ENCODE results near the gene IRGQ. TPM values are rescaled to one million over a fixed set of nuclear protein-coding genes. Genes with fewer than 3 reads are reported as not detected.
A peak's percentile ranks its signal among the peaks of the same experiment; 100 is the strongest.

Gene IRGQ
- total RNA-seq, 4 donors from 2014 or later: 18.0 to 33.5 (median 23.5) TPM

GRCh38 chr19:43574424-43575155 lies 21.3 kb downstream of the IRGQ start:
- Histone ChIP-seq H3K27me3 (no peaks in the 10 kb centered on the region), H3K4me1 (peaks cover 13 to 19% of the 10 kb centered on the region in 2 donors), H3K36me3 (no peaks in the 10 kb centered on the region), H3K27ac (peak overlapping the region in 2 of 3 donors; percentile 40 to 72), H3K4me3 (replicated peaks in 1 of 3) (peak overlapping the region; percentile 44 to 98 (median 62)), H3K9me3 (no peaks in the 10 kb centered on the region)
- TF ChIP-seq CTCF (IDR thresholded peaks at IDR 0.05) (no peak), POLR2A (IDR thresholded peaks at IDR 0.05) (no peak)
- WGBS, 2 donors: 20 to 23% methylated on average over 12 of the region's 12 CpGs
- no peak for DNase-seq
- intact Hi-C loops (cut with DNase I): loop anchor here (2.0 to 5.0 kb wide), 2 partner anchors 22 to 37 kb away; partner anchors contain the start of genes IRGQ and ZNF576

DNA sequence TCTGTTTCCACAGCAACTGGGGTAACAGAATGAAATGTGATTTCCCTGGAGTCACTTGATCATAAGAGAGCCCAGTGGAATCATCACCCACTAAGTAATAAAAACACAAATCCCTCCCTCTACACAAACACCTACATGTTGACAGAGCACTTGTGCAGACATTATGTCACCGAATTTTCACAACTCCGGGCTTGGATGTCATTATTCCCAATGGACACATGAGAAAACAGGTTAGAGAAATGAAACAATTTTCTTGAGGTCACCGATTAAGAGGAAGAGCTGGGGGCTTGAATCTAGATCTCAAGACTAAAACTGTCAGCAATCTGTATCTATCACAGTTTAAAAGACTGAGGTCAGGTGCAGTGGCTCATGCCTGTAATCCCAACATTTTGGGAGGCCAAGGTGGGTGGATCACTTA lies 23.8 kb downstream of the IRGQ start:
- no peak for DNase-seq
- Histone ChIP-seq H3K27me3 (no peaks in the 10 kb centered on the region), H3K36me3 (no peaks in the 10 kb centered on the region), H3K27ac (no peak overlapping the region), H3K4me3 (replicated peaks in 1 of 3) (no peak overlapping the region), H3K9me3 (no peaks in the 10 kb centered on the region), H3K4me1 (peaks cover 13 to 19% of the 10 kb centered on the region in 2 donors)
- no peak for TF ChIP-seq CTCF (IDR thresholded peaks at IDR 0.05)
- TF ChIP-seq POLR2A (IDR thresholded peaks at IDR 0.05): no peak
- intact Hi-C loops (cut with DNase I): loop anchor here (5.0 kb wide), 1 partner anchor 35 kb away; no protein-coding TSS in a partner anchor
- 68 to 72% methylated on average over 3 of the region's 3 CpGs for WGBS, 2 donors

GRCh38 chr19:43570174-43570791 lies 25.7 kb downstream of the IRGQ start:
- peaks cover 13 to 15% of the 10 kb centered on the region in 2 donors for H3K4me1 ChIP-seq
- no peaks in the 10 kb centered on the region for H3K27me3 ChIP-seq
- TF ChIP-seq POLR2A (IDR thresholded peaks at IDR 0.05): no peak
- TF ChIP-seq CTCF (IDR thresholded peaks at IDR 0.05): no peak
- no peak overlapping the region for H3K4me3 ChIP-seq (replicated peaks in 1 of 3)
- H3K9me3 ChIP-seq: no peaks in the 10 kb centered on the region
- DNase-seq: no peak
- no peaks in the 10 kb centered on the region for H3K36me3 ChIP-seq
- intact Hi-C loops (cut with DNase I): loop anchor here (5.0 kb wide), 1 partner anchor 33 kb away; no protein-coding TSS in a partner anchor
- WGBS, 2 donors: 95 to 97% methylated on average over 5 of the region's 5 CpGs
- no peak overlapping the region for H3K27ac ChIP-seq

GRCh38 chr19:43569657-43570056 lies 26.3 kb downstream of the IRGQ start:
- H3K27ac ChIP-seq: no peak overlapping the region
- H3K36me3 ChIP-seq: no peaks in the 10 kb centered on the region
- no peak for DNase-seq
- no peaks in the 10 kb centered on the region for H3K27me3 ChIP-seq
- H3K4me1 ChIP-seq: peaks cover 11 to 12% of the 10 kb centered on the region in 2 donors
- WGBS, 2 donors: 92 to 95% methylated on average over 5 of the region's 5 CpGs
- no peak overlapping the region for H3K4me3 ChIP-seq (replicated peaks in 1 of 3)
- TF ChIP-seq POLR2A (IDR thresholded peaks at IDR 0.05): no peak
- intact Hi-C loops (cut with DNase I): loop anchor here (5.0 kb wide), 1 partner anchor 32 kb away; no protein-coding TSS in a partner anchor
- H3K9me3 ChIP-seq: no peaks in the 10 kb centered on the region

DNA sequence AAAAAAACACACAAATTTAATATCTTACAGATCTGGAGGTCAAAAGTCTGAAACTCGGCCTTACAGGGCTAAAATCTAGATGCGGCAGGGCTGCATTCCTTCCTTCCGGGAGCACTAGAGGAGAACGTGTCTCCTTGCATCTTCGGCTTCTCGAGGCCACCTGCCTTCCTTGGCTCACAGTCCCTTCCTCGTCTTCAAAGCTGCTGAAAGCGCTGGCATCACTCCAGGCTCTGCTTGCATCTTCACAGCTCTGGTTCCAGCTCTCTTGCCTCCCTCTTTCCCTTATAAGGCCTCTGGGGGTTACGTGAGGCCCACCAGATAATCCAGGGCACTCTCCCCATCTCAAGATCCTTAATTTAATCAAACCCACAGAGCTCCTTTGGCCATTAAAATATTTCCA lies 31.1 kb downstream of the IRGQ start:
- Histone ChIP-seq H3K36me3 (peaks cover 0 to 9% of the 10 kb centered on the region in 2 donors), H3K9me3 (no peaks in the 10 kb centered on the region), H3K27me3 (no peaks in the 10 kb centered on the region), H3K4me3 (replicated peaks in 1 of 3) (no peak overlapping the region), H3K27ac (no peak overlapping the region), H3K4me1 (no peaks in the 10 kb centered on the region)
- 76 to 77% methylated on average over 9 of the region's 9 CpGs for WGBS, 2 donors
- intact Hi-C loops (cut with DNase I): no loop called here
- no peak for DNase-seq
- no peak for TF ChIP-seq POLR2A (IDR thresholded peaks at IDR 0.05)
- TF ChIP-seq CTCF (IDR thresholded peaks at IDR 0.05): no peak
